LoVo (cell line): ENCODE measurements around the gene GBA3.
A peak's percentile ranks its signal among the peaks of the same experiment; 100 is the strongest.

Experiments
- DNase-seq: peaks from one replicate; pipeline ENCODE4 v3.0.0-alpha.2; 2016; ENCODE audit warnings: low spot score

Gene GBA3

DNA sequence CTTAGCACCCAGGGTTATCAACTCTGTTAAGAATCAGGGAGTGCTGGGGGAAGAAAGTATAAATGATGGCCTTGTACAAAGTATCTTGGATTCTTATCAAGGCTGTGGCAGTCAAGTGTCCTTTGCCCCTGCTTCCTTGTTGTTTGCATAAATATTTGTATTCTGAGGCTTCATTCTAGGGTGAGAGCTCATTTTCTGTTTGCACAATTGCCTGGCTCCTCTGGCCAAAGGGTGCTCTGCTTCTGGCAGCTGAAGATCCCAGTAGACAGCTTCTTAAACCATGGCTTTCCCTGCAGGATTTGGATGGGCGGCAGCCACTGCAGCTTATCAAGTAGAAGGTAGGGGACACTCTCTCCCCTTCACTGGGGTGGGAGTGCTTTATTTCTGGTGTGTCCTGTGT, at the start of gene GBA3:
TSS of gene GBA3 (plus strand) at position 202 of the 400 bp plus-strand sequence.
- no peak for DNase-seq

DNA sequence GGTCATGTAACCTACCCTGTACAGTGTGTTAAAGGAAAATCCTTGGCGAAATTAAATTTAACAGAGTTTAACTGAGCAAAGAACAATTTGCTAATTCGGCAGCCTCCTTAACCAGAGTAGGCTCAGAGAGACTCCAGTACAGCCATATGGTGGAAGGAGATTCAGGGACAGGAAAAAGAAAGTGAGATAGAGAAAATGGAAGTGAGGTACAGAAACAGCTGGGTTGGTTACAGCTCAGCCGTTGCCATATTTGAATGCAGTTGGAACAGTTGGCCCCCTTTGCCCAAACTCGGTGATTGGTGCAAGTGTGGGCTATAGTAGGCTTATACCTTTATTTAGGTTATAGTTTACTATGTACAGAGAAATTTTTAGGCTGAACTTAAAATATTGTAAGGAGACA, 48.8 kb upstream of the GBA3 start:
- DNase-seq = no peak

DNA sequence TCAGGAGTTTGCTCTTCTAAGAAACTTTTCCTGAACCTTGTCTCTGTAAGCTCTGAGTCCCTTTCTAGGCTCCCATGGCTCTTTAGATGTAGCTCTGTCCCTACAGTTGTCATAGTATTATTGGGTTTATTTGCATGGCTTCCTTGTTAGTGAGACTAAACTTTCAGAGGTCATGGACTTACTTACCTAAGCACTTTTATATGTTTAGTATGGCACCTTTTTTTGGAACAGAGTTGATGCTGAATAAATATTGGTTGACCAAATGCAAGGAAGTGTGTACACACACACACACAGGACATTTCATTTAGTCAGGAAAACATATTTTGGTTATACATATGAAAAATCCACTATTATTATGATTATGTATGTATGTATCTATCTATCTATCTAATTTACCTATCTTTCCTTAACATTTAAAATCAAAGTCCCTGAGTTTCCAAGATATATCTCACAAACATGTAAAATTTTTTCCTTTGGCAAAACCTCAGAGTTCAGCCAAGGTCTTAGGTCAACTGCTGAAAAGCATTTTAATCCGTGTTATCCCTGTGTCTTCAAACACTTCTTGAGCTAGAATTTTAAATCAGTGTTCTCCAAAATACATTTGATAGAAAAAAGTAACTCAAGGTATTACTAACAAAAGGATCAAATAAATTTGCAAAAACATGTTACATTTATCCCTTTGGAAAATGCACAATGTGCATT, 47.1 kb upstream of the GBA3 start:
- DNase-seq = no peak

DNA sequence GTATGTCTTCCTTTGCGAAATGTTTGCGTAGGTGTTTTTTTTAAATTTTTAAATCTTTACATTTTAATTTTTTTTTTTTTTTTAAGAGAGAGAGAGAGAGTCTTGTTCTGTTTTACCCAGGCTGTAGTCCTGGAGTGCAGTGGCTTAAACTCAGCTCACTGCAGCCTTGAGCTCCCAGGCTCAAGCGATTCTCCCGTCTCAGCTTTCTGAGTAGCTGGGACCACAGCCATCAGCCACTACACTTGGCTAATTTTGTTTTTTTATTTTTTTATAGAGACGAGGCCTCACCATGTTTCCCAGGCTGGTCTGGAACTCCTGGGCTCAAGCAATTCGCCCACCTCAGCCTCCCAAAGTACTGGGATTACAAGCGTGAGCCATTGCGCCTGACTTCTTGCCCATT, 43.7 kb upstream of the GBA3 start:
- DNase-seq = no peak

DNA sequence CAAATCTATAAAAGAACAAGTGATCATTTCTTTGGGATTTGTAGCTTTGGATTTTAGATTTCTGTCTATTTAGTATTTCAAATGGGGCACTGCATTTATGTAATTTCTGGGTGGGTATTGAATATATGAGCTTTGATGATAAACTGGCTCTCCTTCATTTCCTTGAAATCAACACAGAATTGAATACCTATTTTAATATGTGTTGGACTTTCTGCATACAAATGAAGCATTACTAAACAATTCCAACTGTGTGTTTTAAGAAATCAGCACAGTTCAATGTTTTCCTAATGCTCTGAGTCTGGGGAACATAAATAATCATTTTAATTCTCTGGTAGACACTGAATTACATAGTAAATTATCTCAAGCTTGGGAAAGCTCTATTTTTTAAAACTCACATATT, 42.0 kb upstream of the GBA3 start:
- DNase-seq = no peak

DNA sequence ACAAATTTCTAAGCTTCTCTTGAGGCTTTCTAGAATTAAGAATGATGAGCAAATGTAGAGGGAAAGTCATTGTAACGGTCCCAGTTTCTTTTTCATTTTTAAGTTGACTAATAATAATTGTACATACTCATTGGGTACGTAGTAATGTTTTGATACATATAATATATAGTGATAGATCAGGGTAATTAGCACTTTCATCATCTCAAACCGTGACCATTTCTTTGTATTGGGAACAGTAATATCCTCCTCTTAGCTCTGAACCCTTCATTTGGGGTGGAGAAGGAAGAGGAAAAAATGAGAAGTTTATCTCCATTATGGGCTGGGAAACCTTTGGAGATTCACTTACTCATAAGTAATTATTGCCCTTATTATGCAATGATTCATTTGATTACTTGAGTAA, 39.0 kb upstream of the GBA3 start:
- no peak for DNase-seq

DNA sequence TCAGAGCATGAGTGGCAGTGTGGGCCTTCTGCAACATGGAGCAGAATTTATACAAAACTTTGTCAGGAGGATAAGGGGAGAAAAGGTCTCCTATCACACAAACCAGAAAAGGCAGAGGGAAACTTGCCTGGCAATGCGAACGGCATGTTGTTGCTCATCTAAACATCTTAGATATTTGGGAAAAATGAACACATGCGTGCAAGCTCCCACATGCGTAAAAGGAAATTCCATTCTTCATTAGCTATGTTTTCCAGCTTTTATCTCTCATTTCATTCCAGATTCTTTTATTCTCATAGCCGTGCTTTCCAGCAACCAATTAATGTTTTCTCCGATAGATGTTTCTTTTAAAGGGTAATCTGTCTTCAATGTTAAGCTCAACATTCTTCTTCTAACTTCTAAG, 31.3 kb upstream of the GBA3 start:
- no peak for DNase-seq

DNA sequence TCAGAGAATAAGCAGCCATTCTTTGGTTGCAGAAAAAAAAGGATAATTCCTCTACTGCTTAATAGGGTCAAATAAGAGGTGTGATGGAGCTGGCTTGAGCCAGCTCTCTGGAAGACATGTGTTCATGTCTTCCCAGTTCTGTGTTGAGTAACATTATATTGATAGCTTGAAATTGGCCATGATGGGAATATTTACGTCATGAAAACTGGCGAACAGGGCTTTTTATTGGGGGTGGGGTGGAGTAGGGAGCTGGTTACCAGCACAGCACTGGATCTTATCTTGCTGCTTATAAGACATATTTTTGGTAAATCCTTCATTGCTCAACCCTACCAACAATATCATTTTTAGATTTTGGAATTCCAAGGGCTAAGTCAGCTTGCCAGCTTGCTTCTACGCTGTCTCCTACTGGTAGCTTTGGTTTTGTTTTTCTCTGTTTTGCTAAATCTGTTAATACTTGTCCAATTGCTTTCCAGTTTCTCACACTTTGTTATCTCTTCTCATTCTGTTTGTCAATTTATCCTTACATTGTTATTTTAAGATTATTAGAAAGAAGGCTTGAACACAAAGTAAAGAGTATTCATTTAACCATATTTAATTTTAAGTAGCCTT, 25.3 kb upstream of the GBA3 start:
- DNase-seq = no peak

DNA sequence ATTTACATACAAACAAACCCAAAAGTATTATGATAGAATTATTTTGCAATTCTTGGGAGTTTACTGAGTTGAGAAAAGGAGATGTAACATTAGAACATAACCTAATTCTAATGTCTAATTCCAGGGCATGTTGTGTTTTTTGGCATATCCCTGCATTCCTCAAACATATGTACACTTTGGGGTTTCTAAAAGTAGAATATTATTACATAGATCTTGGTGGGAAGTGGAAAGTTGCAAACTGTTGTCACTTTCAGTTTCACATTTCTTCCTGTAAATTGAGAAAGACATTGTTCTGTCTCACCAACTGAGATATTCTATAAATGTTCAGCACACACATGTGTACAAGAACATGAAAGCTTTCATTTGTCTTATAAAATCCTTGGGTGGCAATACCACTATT, 24.4 kb upstream of the GBA3 start:
- DNase-seq = no peak

DNA sequence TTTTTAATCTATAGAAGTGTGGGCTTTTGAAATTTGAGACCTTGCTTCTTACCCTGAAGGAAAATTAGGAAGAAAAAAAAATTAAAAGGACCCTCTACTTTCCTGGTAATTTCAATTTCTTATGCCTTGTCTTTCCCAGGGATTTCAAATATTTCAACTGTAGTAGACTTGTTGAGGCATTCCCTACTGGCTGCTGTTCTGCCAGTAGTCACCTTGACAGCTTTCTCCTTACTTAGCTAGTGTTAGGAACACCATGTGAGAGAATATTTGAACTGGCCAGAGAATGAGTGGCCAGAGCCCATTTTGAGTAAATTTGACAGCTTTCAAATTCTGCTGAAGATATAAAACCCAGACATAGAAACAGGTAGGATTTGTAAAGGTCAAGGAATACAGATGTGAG, 24.0 kb upstream of the GBA3 start:
- DNase-seq = no peak

DNA sequence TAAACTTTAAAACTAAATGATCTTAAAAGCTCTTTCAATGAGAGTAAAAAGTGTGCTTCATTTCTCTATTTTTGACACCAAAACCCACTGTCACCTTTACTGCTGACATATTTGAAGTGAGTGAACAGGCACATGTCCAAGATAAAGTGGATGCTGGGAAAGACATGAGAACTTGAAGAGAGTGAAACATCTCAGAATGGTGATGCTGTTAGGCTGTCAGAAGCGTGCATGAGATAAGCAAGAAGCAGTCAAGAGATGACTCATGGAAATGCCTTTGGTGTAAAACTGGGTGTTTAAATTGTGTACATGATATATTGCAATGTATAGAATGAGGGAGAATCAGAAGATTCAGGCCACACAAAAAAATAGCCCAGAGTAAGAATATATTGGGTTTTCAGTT, 21.8 kb upstream of the GBA3 start:
- no peak for DNase-seq

DNA sequence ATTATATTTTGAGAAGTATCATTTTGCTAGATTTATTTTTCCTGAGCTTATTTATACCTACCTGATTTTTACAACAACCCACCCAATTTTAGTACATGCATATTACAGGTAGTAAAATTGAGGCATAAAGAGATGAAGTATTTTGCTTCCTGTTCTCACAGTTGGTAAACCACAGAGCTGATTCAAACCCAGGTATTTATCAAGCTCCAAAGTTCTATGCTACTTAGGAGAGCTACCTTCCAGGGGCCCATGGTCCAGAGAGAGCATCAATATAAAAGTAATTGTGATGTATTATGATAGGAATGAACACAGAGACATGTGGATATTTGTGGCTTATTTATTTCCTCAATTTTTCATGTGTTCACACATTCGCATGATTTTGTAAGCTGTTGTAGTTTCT, 20.2 kb upstream of the GBA3 start:
- no peak for DNase-seq

DNA sequence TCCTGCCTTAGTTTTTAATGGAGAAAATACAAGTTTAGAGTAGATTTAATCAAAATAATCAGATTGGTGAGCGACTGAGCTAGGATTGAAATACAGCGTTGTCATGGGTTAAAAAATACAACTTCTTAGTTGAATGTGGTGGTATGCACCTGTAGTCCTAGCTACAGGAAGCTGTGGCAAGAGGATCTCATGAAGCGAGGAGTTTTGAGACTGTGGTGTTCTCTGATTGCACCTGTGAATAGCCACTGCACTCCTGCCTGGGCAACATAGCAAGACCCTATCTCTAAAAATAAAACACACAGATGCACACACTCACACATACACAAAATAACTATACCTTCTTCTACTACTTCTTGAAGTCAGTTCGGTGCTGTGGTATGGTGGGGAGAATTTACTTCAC, 19.8 kb upstream of the GBA3 start:
- DNase-seq = no peak

DNA sequence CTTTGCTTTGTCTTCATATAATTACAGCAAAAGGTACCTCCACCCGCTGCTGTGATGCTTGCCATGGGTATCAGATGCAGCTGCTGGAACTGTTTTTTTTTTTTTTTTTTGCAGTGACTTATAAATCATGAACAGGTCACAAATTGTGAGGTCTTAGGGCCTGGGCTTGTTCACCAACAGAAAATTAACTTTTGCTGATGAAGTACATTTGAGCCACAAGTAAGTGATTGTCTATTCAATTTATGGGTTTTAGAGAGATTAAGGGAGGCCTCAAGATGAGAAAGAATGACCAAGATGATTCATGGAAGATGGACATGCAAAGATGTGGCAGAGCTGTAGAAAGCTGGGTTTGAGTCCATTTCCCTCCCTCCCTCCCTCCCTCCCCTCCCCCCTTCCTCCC, 18.0 kb upstream of the GBA3 start:
- DNase-seq = no peak

DNA sequence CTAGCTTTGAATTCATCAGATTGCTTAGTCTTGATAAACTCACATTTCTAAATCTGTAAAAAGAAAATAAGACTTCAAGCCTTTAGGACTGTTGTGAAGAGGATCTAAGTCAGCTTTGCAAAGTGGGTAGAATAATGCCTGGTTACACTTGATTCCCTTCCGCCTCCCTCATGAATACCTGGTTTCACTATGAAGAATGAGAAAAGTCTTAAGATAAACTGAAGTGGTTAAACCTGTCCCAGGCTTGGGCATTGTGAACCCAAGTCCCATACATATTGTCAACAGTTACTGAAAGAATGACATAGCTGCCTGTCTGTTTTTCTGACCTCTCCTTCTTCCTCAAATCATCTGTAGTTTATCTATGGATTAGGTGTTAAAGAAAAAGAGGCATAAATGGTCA, 16.7 kb upstream of the GBA3 start:
- no peak for DNase-seq

DNA sequence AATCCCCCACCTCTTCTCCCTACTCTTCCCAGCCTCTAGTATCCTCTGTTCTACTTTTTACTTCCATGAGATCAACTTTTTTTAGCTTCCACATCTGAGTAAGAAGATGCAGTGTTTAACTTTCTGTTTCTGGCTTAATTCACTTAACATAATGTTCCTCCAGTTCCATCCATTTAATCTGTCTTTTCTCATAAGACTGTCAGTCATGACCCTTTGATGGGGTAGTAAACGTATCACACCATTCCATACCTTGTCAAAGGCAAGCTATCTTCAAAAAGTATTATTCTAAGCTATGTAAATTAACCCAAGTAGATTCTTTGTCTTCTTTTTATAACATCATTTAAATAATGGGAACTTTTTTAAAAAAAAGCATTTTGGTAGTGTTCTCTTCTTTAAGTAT, 15.0 kb upstream of the GBA3 start:
- no peak for DNase-seq

DNA sequence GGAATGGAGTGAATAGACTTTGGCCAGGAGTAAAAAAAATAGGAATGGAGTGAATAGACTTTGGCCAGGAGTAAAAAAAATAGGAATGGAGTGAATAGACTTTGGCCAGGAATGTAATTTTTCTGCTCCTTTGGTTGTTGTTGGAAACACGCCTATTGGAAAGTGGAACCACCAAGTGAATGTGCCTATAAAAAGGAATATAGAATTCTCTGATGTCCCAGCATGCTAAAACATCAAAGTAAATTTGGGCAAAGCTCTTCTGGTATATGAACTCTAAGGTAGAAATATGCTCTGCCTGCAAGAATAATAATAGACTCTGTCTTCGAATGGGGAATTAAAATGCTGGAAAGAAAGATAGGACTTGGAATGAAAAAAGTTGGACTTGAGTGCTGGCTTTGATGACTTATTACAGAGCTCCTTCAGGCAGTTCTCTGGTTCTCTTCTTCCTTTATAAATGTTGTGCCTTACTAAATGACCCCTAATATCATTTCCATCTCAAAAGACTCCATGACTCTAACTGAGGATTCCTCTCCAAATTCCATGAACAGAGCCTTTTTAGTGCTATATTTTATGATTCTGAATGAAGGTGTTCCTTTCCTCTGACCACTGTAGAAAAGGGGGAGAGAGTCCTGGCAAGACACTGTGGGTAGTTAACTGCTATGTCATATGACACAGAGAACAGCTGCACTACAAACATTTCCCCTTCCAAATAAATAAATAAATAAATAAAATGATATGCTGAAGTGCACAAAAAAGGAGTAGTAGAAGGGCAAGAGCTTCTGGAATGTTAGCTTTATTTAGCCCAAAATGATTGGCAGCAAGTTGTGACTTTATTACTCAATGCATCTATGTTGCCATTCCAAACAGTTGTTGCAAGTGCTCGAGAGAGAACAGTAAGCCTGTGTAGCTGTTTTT, 13.5 kb upstream of the GBA3 start:
- DNase-seq = peak; percentile 24

DNA sequence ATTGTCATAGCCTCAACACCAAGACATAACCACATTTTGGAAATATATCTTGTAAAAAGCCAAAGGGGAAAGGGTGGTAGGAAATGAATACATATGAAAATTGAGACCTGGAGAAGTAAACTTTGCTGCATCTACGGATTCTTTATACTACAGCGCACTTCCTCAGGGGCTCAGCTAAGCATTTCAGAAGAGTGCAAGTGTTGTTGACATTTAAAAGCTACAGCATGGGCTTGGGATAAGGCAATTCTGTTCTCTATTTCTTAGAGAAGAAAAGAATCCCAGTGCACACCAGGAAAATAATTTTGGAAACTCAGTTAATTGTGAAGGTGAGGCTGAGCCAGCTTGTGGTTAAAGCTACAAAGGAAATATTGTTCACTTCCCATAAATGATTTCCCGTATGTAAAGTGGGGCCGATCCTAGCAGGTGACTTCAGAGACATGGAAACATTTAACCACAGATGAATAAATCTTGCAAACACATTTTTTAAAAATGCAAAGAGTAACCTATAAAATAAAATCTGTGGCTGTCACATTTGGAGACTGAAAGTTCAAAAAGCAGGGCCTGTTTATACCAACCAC, 12.6 kb upstream of the GBA3 start:
- peak; percentile 18 for DNase-seq

DNA sequence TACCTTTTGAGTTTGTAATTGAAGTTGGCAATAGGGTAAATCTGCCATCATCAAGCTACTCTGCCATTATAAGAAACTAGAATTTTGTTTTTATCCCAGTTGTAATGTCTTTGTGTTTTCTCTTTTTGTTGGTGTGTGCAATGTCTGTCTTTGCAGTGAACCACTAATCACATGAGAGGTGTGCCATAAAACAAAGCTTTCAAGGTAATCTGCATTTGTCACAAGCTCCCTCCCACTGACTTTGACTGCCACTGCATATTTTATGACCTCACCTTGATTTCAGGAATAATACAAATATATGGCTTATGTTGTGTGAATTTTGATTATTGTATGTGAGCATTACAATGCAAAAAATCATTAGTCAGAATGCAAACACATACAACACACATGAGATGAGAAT, 9.0 kb upstream of the GBA3 start:
- no peak for DNase-seq

DNA sequence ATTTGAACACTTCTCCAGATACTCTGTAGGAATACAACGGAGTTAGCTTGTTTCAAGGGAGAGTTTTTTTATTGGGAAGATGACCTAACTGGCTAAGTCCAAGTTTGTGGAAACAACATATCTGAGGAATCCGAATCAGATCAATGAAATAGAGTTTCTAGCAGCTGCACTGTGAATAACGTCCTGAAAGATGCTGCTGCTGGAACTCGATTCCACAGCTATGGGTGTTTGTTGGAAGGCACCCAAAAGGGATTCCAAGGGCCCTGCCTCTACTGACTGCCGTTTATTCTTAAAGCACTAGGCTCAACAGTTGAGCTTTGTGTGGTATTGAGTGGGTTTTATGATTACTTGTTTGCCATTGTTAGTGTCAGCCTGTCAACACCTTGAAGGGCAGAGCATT, 6.6 kb upstream of the GBA3 start:
- DNase-seq = no peak

DNA sequence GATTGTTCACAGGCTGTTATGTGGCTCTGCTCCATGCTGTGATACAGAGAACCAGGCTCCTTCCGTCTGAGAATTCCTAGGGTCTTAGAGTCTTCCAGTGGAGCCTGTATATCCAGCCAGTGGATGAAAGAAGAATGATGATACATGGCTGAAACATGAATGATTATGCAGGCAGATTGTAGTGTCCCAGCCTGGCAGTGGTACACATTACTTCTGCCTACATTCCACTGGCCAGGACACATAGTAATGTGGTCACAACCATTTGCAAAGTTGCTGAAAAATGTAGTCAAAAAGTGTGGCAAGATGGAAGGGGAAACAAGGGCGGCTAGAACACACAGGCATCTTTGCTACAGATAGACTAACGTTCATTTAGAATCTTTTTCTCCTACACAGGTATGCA, 4.5 kb upstream of the GBA3 start:
- DNase-seq = no peak

DNA sequence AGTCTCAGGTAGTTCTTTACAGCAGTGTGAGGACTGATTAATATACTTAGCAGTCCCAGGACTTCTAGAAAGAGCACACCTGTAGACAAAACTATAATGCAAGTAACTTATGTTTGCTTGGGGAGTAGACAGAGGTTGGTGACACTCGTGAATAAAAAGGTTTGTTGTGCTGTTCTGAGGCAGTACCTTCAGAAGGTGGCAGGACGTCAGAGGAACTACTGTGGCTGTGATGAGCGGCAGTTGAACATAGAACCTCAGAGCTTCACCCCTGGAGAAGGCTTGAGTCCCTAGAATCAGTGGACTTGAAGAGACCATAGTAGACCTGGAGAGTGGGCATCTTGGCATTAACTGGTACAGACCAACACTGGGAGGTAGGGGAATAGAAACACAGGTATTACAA, 3.3 kb upstream of the GBA3 start:
- no peak for DNase-seq

DNA sequence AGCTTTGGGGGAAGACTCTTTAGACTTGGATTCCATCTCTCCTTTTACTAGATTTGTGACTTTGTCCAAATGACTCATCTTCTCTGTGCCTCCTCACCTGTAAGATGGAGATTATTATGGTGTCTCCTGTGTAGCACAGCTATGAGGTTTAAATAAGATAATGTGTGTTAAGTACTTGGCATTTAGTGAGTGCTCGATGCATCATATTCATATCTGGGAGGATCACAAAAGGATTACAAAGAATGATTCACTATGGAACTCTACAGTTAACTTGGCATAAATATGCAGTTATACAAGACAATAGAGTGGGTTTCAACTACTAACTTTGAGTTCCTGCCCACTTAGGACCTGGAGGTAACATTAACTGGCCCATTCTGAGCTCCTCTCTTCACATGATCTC, 2.3 kb downstream of the GBA3 start:
- no peak for DNase-seq
